Trophoblast cell (in vitro differentiated cells and primary cell): Measurements from ENCODE around the gene KLHL41.
"Not testable (repeated sequence)": the region's sequence is repeated elsewhere in the genome, so short reads cannot be mapped to it uniquely, and the experiment has no call there.

Experiments used
- DNase-seq, 2 donors: peaks; one replicate each; pipeline ENCODE4 v3.0.0-alpha.2; 2016
- H2AFZ ChIP-seq: 2 replicates; pipeline ENCODE4 v1.6.1; 2013; ENCODE audit warnings: low read length, moderate library complexity, mild to moderate bottlenecking; ENCODE audit not compliant: insufficient read depth, poor library complexity
- H2AK5ac ChIP-seq: 2 replicates; pipeline ENCODE4 v1.6.1; 2013; ENCODE audit warnings: mild to moderate bottlenecking, low read length
- H2BK120ac ChIP-seq: 2 replicates; pipeline ENCODE4 v1.6.1; 2013; ENCODE audit warnings: low read length, mild to moderate bottlenecking, moderate library complexity; ENCODE audit not compliant: insufficient read depth, poor library complexity
- H2BK12ac ChIP-seq: 2 replicates; pipeline ENCODE4 v1.6.1; 2013; ENCODE audit warnings: mild to moderate bottlenecking, low read length, moderate library complexity
- H2BK5ac ChIP-seq: 2 replicates; pipeline ENCODE4 v1.6.1; 2013; ENCODE audit warnings: low read length, low read depth, moderate library complexity, mild to moderate bottlenecking; ENCODE audit not compliant: poor library complexity
- H3K14ac ChIP-seq: 2 replicates; pipeline ENCODE4 v1.6.1; 2013; ENCODE audit warnings: mild to moderate bottlenecking, low read length
- H3K18ac ChIP-seq: 2 replicates; pipeline ENCODE4 v1.6.1; 2013; ENCODE audit warnings: mild to moderate bottlenecking, low read length
- H3K23ac ChIP-seq: 2 replicates; pipeline ENCODE4 v1.6.1; 2013; ENCODE audit warnings: low read length
- H3K27ac ChIP-seq: 2 replicates; pipeline ENCODE4 v1.5.1; 2013; ENCODE audit warnings: low read depth, mild to moderate bottlenecking, inconsistent platforms, low read length, moderate library complexity
- H3K27me3 ChIP-seq: 2 replicates; pipeline ENCODE4 v1.6.1; 2013; ENCODE audit warnings: inconsistent platforms, mild to moderate bottlenecking, low read length, moderate library complexity; ENCODE audit not compliant: insufficient read depth
- H3K36me3 ChIP-seq, 2 experiments: 1 replicate in 1 of 2; 2 replicates in 1 of 2; pipeline ENCODE4 v1.6.1; 2013; ENCODE audit warnings: low read length in 2 of 2, mild to moderate bottlenecking in 2 of 2, moderate library complexity in 1 of 2; ENCODE audit not compliant: insufficient read depth in 2 of 2, control insufficient read depth in 1 of 2
- H3K4ac ChIP-seq: 2 replicates; pipeline ENCODE4 v1.6.1; 2013; ENCODE audit warnings: low read depth, mild to moderate bottlenecking, low read length, moderate library complexity
- H3K4me1 ChIP-seq, 2 experiments: 1 replicate in 1 of 2; 2 replicates in 1 of 2; pipeline ENCODE4 v1.6.1; 2013; ENCODE audit warnings: low read length in 2 of 2, mild to moderate bottlenecking in 2 of 2, moderate library complexity in 1 of 2; ENCODE audit not compliant: insufficient read depth in 2 of 2, control insufficient read depth in 1 of 2
- H3K4me2 ChIP-seq: 2 replicates; pipeline ENCODE4 v1.6.1; 2013; ENCODE audit warnings: inconsistent platforms, mild to moderate bottlenecking, low read length, moderate library complexity
- H3K4me3 ChIP-seq: 2 replicates; pipeline ENCODE4 v1.5.1; 2013; ENCODE audit warnings: mild to moderate bottlenecking, low read depth, low read length, inconsistent platforms
- H3K79me1 ChIP-seq: one replicate; pipeline ENCODE4 v1.6.1; 2013; ENCODE audit warnings: low read length
- H3K79me2 ChIP-seq: 2 replicates; pipeline ENCODE4 v1.6.1; 2013; ENCODE audit warnings: low read length, mild to moderate bottlenecking; ENCODE audit not compliant: control insufficient read depth, insufficient read depth, poor library complexity
- H3K9ac ChIP-seq: 2 replicates; pipeline ENCODE4 v1.6.1; 2013; ENCODE audit warnings: mild to moderate bottlenecking, low read length
- H3K9me3 ChIP-seq: 2 replicates; pipeline ENCODE4 v1.6.1; 2013; ENCODE audit warnings: low read depth, mild to moderate bottlenecking, control low read depth, inconsistent platforms, low read length; ENCODE audit not compliant: insufficient read depth
- H4K12ac ChIP-seq: 2 replicates; pipeline ENCODE4 v1.6.1; 2013; ENCODE audit warnings: low read depth, mild to moderate bottlenecking, low read length, moderate library complexity
- H4K8ac ChIP-seq: 2 replicates; pipeline ENCODE4 v1.6.1; 2013; ENCODE audit warnings: low read depth, mild to moderate bottlenecking, low read length, moderate library complexity
- H4K91ac ChIP-seq: one replicate; pipeline ENCODE4 v1.6.1; 2013; ENCODE audit warnings: low read depth, mild to moderate bottlenecking, low read length, moderate library complexity
- WGBS: extraction: QIAGEN DNeasy Blood & Tissue Kit; methylation state at CpG from one replicate; pipeline ENCODE4 v1.1.7; 2013; ENCODE audit warnings: missing lambda C conversion rate; ENCODE audit not compliant: insufficient read length, insufficient coverage; ENCODE audit errors: extremely low coverage; 5-methylcytosine and 5-hydroxymethylcytosine counted together

The KLHL41 gene

GRCh38 chr2:169562519-169562918, 53.0 kb downstream of the KLHL41 start:
- no peak overlapping the region for H2AFZ ChIP-seq
- H2BK120ac ChIP-seq, result no peak overlapping the region
- H3K4me2 ChIP-seq, result no peak overlapping the region
- H3K4me1 ChIP-seq, result no peaks in the 10 kb centered on the region
- no peaks in the 10 kb centered on the region for H3K79me2 ChIP-seq
- H3K36me3 ChIP-seq, result no peaks in the 10 kb centered on the region
- no peak overlapping the region for H3K14ac ChIP-seq
- no peaks in the 10 kb centered on the region for H3K79me1 ChIP-seq
- H3K4me3 ChIP-seq, result no peak overlapping the region
- no peak overlapping the region for H2AK5ac ChIP-seq
- no peaks in the 10 kb centered on the region for H3K9me3 ChIP-seq
- no CpG with 5 or more reads among the region's 2 CpGs for WGBS
- no peak overlapping the region for H3K27ac ChIP-seq
- H4K91ac ChIP-seq, result no peak overlapping the region
- no peak overlapping the region for H2BK12ac ChIP-seq
- H4K8ac ChIP-seq, result no peak overlapping the region
- no peak overlapping the region for H3K18ac ChIP-seq
- no peak for DNase-seq
- H3K4ac ChIP-seq, result no peak overlapping the region
- H3K23ac ChIP-seq, result no peak overlapping the region
- H3K27me3 ChIP-seq, result no peaks in the 10 kb centered on the region
- H4K12ac ChIP-seq, result no peak overlapping the region
- H2BK5ac ChIP-seq, result no peak overlapping the region
- no peak overlapping the region for H3K9ac ChIP-seq

- no peak overlapping the region for H3K4me2 ChIP-seq
- no peak overlapping the region for H3K4me3 ChIP-seq
- H3K23ac ChIP-seq, result no peak overlapping the region
- H2AFZ ChIP-seq, result no peak overlapping the region
- no peak overlapping the region for H3K4ac ChIP-seq
- H3K4me1 ChIP-seq, result no peaks in the 10 kb centered on the region
- no CpG with 5 or more reads among the region's 1 CpG for WGBS
- H3K36me3 ChIP-seq, result no peaks in the 10 kb centered on the region
- no peak overlapping the region for H3K18ac ChIP-seq
- no peak overlapping the region for H3K27ac ChIP-seq
- no peak overlapping the region for H4K12ac ChIP-seq
- no peak overlapping the region for H4K8ac ChIP-seq
- H2BK120ac ChIP-seq, result no peak overlapping the region
- H4K91ac ChIP-seq, result no peak overlapping the region
- no peak overlapping the region for H3K9ac ChIP-seq
- H3K79me2 ChIP-seq, result no peaks in the 10 kb centered on the region
- no peak overlapping the region for H2BK12ac ChIP-seq
- no peaks in the 10 kb centered on the region for H3K27me3 ChIP-seq
- H2BK5ac ChIP-seq, result no peak overlapping the region
- no peak overlapping the region for H3K14ac ChIP-seq
- H2AK5ac ChIP-seq, result no peak overlapping the region
- no peaks in the 10 kb centered on the region for H3K9me3 ChIP-seq
- no peak for DNase-seq
- H3K79me1 ChIP-seq, result no peaks in the 10 kb centered on the region
Observed at GRCh38 chr2:169565686-169566085, 56.2 kb downstream of the KLHL41 start.

- H3K4me2 ChIP-seq, result no peak overlapping the region
- H3K27ac ChIP-seq, result no peak overlapping the region
- H3K14ac ChIP-seq, result no peak overlapping the region
- no peaks in the 10 kb centered on the region for H3K27me3 ChIP-seq
- no peak overlapping the region for H2AFZ ChIP-seq
- H3K36me3 ChIP-seq, result peaks cover 0 to 1% of the 10 kb centered on the region in 2 experiments
- no peak overlapping the region for H3K9ac ChIP-seq
- H3K79me2 ChIP-seq, result no peaks in the 10 kb centered on the region
- peaks cover 4% of the 10 kb centered on the region for H3K79me1 ChIP-seq
- H2BK120ac ChIP-seq, result no peak overlapping the region
- no peak overlapping the region for H3K23ac ChIP-seq
- no peak overlapping the region for H3K4me3 ChIP-seq
- no peaks in the 10 kb centered on the region for H3K9me3 ChIP-seq
- H2BK5ac ChIP-seq, result no peak overlapping the region
- H4K8ac ChIP-seq, result no peak overlapping the region
- H3K4me1 ChIP-seq, result no peaks in the 10 kb centered on the region
- no peak for DNase-seq
- no peak overlapping the region for H2AK5ac ChIP-seq
- H4K91ac ChIP-seq, result no peak overlapping the region
- no peak overlapping the region for H3K18ac ChIP-seq
- 100% methylated on average over 2 of the region's 2 CpGs for WGBS
- no peak overlapping the region for H4K12ac ChIP-seq
- no peak overlapping the region for H3K4ac ChIP-seq
- H2BK12ac ChIP-seq, result no peak overlapping the region
Observed at GRCh38 chr2:169569948-169570347, 60.4 kb downstream of the KLHL41 start.

GRCh38 chr2:169570752-169571151, 61.2 kb downstream of the KLHL41 start:
- not testable (repeated sequence) for H3K4me2 ChIP-seq, H2AK5ac ChIP-seq

More at GRCh38 chr2:169570752-169571151, 61.2 kb downstream of the KLHL41 start:
- H3K27ac ChIP-seq, H3K23ac ChIP-seq, DNase-seq, H3K9me3 ChIP-seq, H3K27me3 ChIP-seq, H3K4ac ChIP-seq, H4K91ac ChIP-seq, H3K18ac ChIP-seq, H3K14ac ChIP-seq, H2AFZ ChIP-seq, H3K4me3 ChIP-seq, H3K79me2 ChIP-seq, H2BK12ac ChIP-seq, H4K12ac ChIP-seq, H2BK5ac ChIP-seq, H3K36me3 ChIP-seq, H4K8ac ChIP-seq, H3K9ac ChIP-seq, H3K79me1 ChIP-seq, H2BK120ac ChIP-seq, H3K4me1 ChIP-seq: not testable (repeated sequence)
- WGBS, result no CpG with 5 or more reads among the region's 4 CpGs
